ENCODE results near the gene SIPA1. TPM values are rescaled to one million over a fixed set of nuclear protein-coding genes. Genes with fewer than 3 reads are reported as not detected.
A peak's percentile ranks its signal among the peaks of the same experiment; 100 is the strongest.
"Not testable (repeated sequence)": the region's sequence is repeated elsewhere in the genome, so short reads cannot be mapped to it uniquely, and the experiment has no call there.

The SIPA1 gene
- total and polyA plus RNA-seq, 12 donors, result 11.8 to 85.9 (median 21.2) TPM

GRCh38 chr11:65637032-65637557, 806 bp upstream of the SIPA1 start:
- H3K4me1 ChIP-seq, result peaks cover 21 to 51% (median 48%) of the 10 kb centered on the region in 9 donors
- TF ChIP-seq, protein P1, sequence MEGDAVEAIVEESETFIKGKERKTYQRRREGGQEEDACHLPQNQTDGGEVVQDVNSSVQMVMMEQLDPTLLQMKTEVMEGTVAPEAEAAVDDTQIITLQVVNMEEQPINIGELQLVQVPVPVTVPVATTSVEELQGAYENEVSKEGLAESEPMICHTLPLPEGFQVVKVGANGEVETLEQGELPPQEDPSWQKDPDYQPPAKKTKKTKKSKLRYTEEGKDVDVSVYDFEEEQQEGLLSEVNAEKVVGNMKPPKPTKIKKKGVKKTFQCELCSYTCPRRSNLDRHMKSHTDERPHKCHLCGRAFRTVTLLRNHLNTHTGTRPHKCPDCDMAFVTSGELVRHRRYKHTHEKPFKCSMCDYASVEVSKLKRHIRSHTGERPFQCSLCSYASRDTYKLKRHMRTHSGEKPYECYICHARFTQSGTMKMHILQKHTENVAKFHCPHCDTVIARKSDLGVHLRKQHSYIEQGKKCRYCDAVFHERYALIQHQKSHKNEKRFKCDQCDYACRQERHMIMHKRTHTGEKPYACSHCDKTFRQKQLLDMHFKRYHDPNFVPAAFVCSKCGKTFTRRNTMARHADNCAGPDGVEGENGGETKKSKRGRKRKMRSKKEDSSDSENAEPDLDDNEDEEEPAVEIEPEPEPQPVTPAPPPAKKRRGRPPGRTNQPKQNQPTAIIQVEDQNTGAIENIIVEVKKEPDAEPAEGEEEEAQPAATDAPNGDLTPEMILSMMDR (IDR thresholded peaks at IDR 0.05), result no peak
- H3K27me3 ChIP-seq, result no peaks in the 10 kb centered on the region
- ATAC-seq, result no peak
- H3K9me3 ChIP-seq, result no peaks in the 10 kb centered on the region
- H3K36me3 ChIP-seq, result peaks cover 14 to 70% (median 32%) of the 10 kb centered on the region in 9 donors
- H3K4me3 ChIP-seq, result no peak overlapping the region
- DNase-seq, result no peak
- peak overlapping the region in 9 of 10 donors; percentile 95 to 99 (median 97) for H3K27ac ChIP-seq
- WGBS, 2 donors, result 88 to 97% methylated on average over 3 of the region's 3 CpGs
- intact Hi-C loops (cut with DNase I), result loop anchor here in 3 of 10 donors (10.0 kb wide), 3 partner anchors 58 to 348 kb away; partner anchors contain the start of gene SNX32 (in 1 of the 3)

DNA sequence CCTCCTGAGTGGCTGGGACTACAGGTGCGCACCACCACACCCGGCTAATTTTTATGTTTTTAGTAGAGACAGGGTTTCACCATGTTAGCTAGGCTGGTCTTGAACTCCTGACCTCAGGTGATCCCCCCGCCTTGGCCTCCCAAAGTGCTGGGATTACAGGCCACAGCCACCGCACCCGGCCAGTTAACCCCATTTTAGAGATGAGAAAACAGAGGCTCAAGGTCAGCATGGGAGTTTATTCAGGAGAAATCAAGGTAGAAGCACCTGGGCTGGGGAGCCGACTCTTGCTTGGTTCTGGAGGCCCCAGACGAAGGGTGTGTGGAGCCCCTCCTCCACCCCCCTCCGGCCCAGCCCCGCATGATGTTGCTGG, 1.3 kb downstream of the SIPA1 start:
- DNase-seq, ATAC-seq, H3K27me3 ChIP-seq, H3K9me3 ChIP-seq: not testable (repeated sequence)
- Histone ChIP-seq H3K36me3 (peaks cover 14 to 70% (median 27%) of the 10 kb centered on the region in 9 donors), H3K4me3 (peak overlapping the region; percentile 74 to 90 (median 82)), H3K27ac (peak overlapping the region; percentile 94 to 99 (median 96)), H3K4me1 (peaks cover 21 to 61% (median 50%) of the 10 kb centered on the region in 9 donors)
- intact Hi-C loops (cut with DNase I), result loop anchor here in 3 of 10 donors (2.0 to 10.0 kb wide), 4 partner anchors 24 to 346 kb away; partner anchors contain the start of genes RELA (in 1 of the 3) and SNX32 (in 1 of the 3)
- 83 to 85% methylated on average over 9 of the region's 9 CpGs for WGBS, 2 donors

DNA sequence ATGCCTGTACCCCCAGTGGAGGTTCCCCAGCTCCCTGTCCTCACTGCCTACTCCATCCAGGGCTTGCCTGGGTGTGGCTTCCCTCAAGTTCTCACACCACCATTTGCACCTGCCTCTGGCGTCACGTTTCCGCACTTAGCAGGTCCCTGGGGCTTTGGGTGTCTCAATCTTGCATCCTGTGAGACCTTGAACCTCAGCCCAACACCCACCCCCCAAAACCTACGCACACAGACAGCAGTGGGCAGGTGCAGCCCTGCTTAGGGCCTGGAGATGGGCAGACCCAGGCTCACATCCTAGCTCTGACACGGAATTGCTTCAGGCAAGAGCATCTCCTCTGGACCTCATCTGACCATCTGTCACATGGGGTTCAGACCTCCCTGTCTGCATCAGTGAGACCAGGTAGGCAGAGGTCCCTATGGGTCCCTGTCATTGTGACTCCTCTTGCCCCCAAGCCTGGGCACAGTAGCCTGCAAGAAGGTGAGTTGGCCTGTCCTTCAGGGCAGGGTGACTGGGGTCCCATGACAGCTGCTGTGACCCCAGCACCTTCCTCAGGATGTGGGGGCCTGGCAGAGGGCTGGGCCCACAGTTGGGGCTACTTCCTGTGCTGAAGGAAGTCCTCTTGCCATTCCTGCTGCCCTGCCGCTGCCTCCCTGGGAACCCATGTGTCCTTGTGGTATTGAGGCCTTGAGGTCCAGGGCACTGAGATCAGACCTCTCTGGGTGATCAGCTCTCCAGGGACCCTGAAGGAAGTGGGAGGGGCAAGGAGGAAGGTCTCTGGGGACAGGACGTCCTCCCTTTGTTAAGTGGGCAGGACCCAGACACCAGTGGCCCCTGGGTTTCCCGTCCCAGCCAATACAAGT, 2.0 kb downstream of the SIPA1 start:
- Histone ChIP-seq H3K9me3 (no peaks in the 10 kb centered on the region), H3K4me3 (peak overlapping the region in 9 of 10 donors; percentile 74 to 87 (median 81)), H3K27me3 (no peaks in the 10 kb centered on the region), H3K4me1 (peaks cover 21 to 61% (median 50%) of the 10 kb centered on the region in 9 donors), H3K27ac (peak overlapping the region; percentile 73 to 99 (median 96)), H3K36me3 (peaks cover 8 to 70% (median 21%) of the 10 kb centered on the region in 9 donors)
- 50 to 56% methylated on average over 8 of the region's 8 CpGs for WGBS, 2 donors
- intact Hi-C loops (cut with DNase I), result loop anchor here in 3 of 10 donors (2.0 to 10.0 kb wide), 4 partner anchors 23 to 345 kb away; partner anchors contain the start of genes RELA (in 1 of the 3) and SNX32 (in 1 of the 3)
- TF ChIP-seq, protein P1 (IDR thresholded peaks at IDR 0.05), result no peak
- DNase-seq (peak in 1 of 2 donors; percentile 58), ATAC-seq (peak in 6 of 8 donors; percentile 6 to 27 (median 7))

- TF ChIP-seq, protein P1 (IDR thresholded peaks at IDR 0.05), result no peak
- intact Hi-C loops (cut with DNase I), result no loop called here
- Histone ChIP-seq H3K27me3 (no peaks in the 10 kb centered on the region), H3K27ac (peak overlapping the region; percentile 73 to 99 (median 96)), H3K4me3 (peak overlapping the region in 9 of 10 donors; percentile 12 to 87 (median 75)), H3K36me3 (peaks cover 0 to 70% (median 14%) of the 10 kb centered on the region in 9 donors), H3K9me3 (no peaks in the 10 kb centered on the region), H3K4me1 (peaks cover 21 to 61% (median 50%) of the 10 kb centered on the region in 9 donors)
- DNase-seq (peak in 1 of 2 donors; percentile 62), ATAC-seq (peak in 4 of 8 donors; percentile 1 to 7 (median 5))
- 72 to 77% methylated on average over 35 of the region's 35 CpGs for WGBS, 2 donors
Measured at GRCh38 chr11:65640483-65641296, 2.8 kb downstream of the SIPA1 start.
